HG03135 (cell line): ENCODE measurements around the gene TEX264.

Experiments used
- ATAC-seq: cut with Tn5 transposase; IDR thresholded peaks from one replicate; pipeline ENCODE4 v1.9.1; 2021; ENCODE audit warnings: mild to moderate bottlenecking, moderate library complexity; ENCODE audit not compliant: unreplicated experiment

The TEX264 gene

GRCh38 chr3:51691949-51692348 is 20.9 kb downstream of the TEX264 start:
- ATAC-seq: no peak

GRCh38 chr3:51692980-51693395 is 21.9 kb downstream of the TEX264 start:
- no peak for ATAC-seq

DNA sequence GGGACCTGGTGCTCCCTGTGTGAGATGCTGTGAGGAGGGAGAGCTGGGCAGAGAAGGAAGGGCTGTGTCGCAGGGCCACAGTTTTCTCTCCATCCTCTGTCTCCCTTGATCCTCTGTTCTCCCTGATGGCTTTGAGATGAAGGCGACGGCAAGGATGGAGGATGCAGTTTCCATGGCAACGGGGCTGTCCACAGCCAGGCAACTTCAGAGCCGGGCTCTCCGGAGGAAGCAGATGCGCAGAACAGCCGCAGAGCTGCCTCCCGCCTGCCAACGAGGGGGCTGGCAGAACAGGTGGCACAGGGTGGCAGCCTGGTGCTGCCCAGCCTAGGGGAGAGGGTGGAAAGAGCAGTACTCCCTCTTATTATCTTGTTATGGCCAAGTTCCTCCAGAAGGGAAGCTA is 25.9 kb downstream of the TEX264 start:
- ATAC-seq: no peak

- ATAC-seq: no peak
Observed at GRCh38 chr3:51698209-51698608, 27.2 kb downstream of the TEX264 start.

GRCh38 chr3:51700403-51700802 is 29.4 kb downstream of the TEX264 start:
- ATAC-seq: no peak

- ATAC-seq: no peak
Observed at GRCh38 chr3:51702156-51702555, 31.1 kb downstream of the TEX264 start.

- ATAC-seq: no peak
Observed at GRCh38 chr3:51703068-51703760, 32.2 kb downstream of the TEX264 start.

DNA sequence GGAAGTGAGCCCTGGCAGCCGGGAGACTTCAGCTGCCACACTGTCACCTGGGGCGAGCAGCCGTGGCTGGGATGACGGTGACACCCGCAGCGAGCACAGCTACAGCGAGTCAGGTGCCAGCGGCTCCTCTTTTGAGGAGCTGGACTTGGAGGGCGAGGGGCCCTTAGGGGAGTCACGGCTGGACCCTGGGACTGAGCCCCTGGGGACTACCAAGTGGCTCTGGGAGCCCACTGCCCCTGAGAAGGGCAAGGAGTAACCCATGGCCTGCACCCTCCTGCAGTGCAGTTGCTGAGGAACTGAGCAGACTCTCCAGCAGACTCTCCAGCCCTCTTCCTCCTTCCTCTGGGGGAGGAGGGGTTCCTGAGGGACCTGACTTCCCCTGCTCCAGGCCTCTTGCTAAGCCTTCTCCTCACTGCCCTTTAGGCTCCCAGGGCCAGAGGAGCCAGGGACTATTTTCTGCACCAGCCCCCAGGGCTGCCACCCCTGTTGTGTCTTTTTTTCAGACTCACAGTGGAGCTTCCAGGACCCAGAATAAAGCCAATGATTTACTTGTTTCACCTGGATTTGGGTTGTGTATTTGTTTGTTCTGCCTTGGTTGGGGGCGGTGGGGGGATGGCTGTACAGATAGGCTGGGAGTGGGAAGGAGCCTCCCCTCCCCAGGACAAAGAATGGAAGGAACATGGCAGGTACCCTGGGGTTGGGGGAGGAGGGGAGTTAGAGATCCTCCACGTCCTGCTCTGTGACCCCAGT is 32.9 kb downstream of the TEX264 start:
- ATAC-seq: no peak

GRCh38 chr3:51704511-51704950 is 33.5 kb downstream of the TEX264 start:
- no peak for ATAC-seq

DNA sequence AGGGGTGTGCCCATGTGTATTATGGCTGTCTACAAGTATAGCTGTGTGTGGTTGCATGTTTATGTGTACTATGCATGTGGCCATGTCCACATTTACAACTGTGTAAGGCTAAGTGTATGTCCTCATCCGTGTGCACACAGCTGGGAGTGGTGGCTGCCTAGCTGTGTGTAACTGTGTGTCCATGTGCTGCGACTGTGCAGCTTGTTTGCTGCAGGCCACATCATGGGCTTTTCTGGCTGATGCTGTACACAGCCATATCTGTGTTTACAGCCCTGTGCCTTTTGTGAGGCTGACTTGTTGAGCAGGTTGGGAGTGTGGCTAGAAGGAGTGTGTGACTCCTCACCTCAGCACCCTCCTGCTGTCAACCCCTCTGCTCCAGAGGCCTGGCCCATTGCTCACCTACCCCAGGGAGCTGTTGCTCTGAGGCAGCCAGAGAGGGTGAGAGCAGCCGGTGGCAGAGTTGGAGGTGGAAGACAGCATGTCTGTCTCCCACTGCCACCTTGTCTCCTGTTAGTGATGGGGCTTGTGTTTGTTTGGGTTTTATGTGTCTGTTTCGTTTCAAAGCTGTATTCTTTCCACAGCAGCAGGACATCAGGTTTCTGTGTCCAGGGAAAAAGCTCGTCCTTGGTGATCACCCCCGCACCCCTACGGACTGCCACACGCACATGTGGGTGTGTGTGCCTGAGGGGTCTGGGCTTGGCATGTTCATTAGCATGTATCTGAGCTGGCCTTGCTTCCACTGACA is 34.4 kb downstream of the TEX264 start:
- no peak for ATAC-seq

- ATAC-seq: no peak
Observed at GRCh38 chr3:51706021-51706485, 35.0 kb downstream of the TEX264 start.

DNA sequence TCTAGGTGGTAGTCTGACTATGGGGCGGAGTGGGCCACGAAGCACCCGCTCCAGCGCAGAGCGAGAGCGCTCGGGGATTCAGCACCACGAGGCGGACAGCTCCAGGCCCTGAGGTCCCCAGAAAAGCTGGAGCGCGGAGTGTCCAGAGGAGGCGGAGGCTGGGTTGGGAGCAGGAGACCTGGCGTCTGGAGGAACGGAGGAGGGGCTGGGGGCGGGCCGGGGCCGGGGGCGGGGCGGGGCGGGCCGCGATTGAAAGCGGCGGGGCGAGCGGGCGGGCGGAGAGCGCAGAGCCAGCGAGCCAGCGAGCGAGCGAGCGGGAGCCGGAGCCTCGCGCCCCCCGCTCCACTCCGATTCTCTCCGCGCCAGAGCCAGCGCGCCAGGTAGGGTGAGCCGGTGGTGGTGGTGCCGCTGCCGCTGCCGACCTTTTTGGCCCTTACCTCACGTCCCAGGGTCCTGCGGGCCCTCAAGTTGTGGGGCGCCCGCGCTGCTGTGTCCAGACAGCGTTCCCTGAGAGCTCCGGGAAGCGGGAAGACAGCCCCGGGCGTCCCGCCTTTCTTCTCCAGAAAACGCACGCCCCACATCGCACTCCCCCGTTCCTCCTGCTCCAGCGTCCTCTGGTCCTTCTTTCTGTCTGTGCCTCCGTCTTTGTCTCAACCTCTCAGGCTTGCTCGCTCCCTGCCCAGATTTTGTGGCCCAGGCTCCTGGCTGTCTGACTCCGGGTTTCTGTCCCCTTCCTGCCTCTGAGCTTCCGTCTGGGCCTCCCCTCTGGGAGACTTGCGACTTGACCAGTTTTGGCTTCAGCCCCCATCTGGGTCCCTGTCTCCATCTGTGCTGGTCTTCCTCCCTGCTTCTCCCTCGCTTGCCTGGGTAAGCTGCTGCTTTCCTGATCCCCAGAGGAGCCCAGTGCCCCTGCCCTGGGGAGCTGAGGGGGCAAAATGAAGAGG is 36.0 kb downstream of the TEX264 start, which contains the start of gene GRM2:
TSS of gene GRM2 (plus strand) at position 281 of the 944 bp plus-strand sequence. CDS start 1,916 bp downstream, outside the sequence.
- no peak for ATAC-seq

GRCh38 chr3:51708216-51708845 is 37.3 kb downstream of the TEX264 start:
- no peak for ATAC-seq

- no peak for ATAC-seq
Observed at GRCh38 chr3:51709004-51709420, 38.0 kb downstream of the TEX264 start.

DNA sequence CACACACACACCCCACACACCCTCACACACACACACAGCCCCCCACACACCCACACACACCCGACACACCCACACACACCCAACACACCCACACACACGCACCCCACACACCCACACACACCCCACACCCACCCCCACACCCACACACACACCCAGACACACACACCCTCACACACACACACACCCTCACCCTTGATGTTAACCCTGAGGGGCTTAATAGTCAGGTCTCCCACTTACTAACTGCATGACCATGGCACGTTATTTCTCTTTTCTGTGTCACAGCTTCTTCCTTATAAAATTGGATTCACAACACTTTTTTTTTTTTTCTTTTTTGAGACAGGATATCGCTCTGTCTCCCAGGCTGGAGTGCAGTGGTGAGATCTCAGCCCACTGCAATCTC is 38.6 kb downstream of the TEX264 start:
- ATAC-seq: no peak

- no peak for ATAC-seq
Observed at GRCh38 chr3:51710631-51711351, 39.7 kb downstream of the TEX264 start.

DNA sequence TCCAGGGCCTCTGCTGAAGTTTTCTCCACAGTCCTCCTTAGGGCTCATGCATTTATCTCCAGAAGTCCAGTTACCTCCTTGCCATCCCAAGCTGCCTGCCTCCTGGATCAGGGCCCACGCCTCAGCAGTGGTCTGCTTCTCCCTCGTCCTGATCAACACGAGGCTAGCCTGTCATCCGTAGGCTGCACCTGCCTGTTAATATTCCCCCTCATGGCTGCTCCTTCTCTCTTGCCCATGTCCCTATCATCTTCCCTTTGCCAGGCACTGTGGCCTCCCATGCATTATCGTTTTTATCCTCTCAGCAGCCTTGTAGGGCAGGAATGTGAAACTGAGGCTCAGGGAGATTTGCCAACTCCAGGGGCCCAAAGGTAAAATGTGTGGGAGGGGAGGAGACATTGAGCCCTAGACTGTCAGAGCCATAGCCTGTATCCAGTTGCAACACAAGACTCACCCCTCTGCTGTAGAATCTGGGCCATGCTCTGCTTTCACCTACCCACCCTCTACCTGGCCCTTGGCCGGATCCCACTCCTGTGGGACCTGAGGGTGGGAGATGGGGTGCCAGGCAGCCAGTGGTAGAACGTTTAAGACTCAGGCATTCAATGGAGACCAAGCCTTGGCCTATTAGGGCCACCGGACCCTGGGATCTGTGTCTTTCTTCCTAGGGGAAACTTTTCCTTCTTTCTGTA is 40.4 kb downstream of the TEX264 start:
- ATAC-seq: no peak

DNA sequence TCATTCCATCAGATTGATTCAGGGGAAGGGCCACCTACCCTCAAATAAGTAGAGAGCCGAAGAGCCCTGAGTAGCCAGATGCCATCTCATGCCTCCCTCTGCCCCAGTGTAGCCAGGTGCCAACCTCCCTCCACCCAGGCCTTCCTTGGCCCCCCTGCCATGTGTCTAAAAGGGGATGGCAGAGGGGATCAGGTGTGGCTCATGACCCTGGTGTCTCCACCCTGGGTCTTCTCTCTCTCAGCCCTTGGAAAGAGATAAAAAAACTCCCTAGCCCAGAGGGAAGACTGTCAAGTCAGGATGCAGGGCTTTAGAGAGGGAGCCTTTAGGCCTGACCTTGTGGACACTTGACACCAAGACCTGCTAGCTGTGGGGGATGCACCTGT is 41.0 kb downstream of the TEX264 start:
- ATAC-seq: no peak

GRCh38 chr3:51712511-51712931 is 41.5 kb downstream of the TEX264 start:
- ATAC-seq: no peak
